Measurements from ENCODE around the gene NEURL1.

DNA sequence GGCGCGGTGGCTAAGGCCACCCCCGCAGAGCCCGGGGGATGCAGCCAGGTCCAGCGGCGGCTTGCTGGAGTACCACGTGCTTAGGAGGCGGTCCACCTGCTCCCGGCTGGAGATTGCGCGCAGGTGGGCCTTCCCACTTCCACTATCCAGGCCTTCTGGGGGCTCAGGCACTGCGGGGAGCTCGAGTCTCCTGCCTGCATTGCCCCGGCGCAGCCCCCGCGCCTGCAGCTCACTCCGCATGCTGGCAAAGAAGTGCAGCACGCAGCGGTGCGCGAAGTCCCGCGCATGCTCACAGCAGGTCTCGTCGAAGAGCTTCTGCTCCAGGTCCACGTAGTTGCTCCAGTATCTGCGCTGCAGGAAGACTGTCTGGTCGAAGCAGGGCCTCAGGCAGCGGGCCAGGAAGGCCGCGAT is 20.2 kb upstream of the NEURL1 start:
- no peak for TF ChIP-seq POLR2A (IDR thresholded peaks at IDR 0.05)
- TF ChIP-seq, protein P1, sequence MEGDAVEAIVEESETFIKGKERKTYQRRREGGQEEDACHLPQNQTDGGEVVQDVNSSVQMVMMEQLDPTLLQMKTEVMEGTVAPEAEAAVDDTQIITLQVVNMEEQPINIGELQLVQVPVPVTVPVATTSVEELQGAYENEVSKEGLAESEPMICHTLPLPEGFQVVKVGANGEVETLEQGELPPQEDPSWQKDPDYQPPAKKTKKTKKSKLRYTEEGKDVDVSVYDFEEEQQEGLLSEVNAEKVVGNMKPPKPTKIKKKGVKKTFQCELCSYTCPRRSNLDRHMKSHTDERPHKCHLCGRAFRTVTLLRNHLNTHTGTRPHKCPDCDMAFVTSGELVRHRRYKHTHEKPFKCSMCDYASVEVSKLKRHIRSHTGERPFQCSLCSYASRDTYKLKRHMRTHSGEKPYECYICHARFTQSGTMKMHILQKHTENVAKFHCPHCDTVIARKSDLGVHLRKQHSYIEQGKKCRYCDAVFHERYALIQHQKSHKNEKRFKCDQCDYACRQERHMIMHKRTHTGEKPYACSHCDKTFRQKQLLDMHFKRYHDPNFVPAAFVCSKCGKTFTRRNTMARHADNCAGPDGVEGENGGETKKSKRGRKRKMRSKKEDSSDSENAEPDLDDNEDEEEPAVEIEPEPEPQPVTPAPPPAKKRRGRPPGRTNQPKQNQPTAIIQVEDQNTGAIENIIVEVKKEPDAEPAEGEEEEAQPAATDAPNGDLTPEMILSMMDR (IDR thresholded peaks at IDR 0.05), result no peak

All from esophagus squamous epithelium (tissue), 4 donors.